GM13976 (cell line): Measurements from ENCODE around the gene TNFRSF1A.

Experiments
- DNase-seq: peaks from one replicate; pipeline ENCODE4 v3.0.0; 2012; ENCODE audit warnings: low spot score
- in situ Hi-C: fragments of 300-500 bp; cut with MboI; formaldehyde crosslinking; loops from one replicate; pipeline ENCODE4 v1.12.0; 2022; ENCODE audit warnings: low sequenced_read_pairs, mixed read lengths, inconsistent platforms; ENCODE audit not compliant: unreplicated experiment
- TF ChIP-seq, protein P1 (sequence below): IDR thresholded peaks from 2 replicates; pipeline ENCODE4 v1.5.1; 2012; ENCODE audit warnings: borderline replicate concordance, mild to moderate bottlenecking; ENCODE audit not compliant: insufficient read depth; ENCODE audit errors: extremely low read depth, missing control alignments, control extremely low read depth

TNFRSF1A gene

DNA sequence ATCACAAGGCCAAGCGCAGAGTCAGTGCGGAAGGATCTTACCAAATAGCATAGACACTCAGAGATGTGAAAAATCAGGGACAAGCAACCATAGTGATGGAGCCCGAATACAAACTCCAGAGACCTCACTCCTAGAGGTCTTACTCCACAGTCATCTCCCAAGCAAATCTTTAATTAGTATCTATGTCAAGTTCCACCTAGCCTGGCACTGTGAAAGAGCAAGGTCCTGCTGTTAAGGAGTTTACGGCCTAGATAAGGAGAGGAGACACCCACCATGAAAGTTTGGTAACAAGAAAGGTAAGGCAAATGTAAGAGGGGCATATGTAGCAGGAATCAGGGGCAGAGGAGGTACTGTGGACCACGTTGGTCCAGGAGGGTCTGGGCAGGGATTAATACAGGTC lies 38.8 kb downstream of the TNFRSF1A start:
- DNase-seq: no peak
- TF ChIP-seq, protein P1, sequence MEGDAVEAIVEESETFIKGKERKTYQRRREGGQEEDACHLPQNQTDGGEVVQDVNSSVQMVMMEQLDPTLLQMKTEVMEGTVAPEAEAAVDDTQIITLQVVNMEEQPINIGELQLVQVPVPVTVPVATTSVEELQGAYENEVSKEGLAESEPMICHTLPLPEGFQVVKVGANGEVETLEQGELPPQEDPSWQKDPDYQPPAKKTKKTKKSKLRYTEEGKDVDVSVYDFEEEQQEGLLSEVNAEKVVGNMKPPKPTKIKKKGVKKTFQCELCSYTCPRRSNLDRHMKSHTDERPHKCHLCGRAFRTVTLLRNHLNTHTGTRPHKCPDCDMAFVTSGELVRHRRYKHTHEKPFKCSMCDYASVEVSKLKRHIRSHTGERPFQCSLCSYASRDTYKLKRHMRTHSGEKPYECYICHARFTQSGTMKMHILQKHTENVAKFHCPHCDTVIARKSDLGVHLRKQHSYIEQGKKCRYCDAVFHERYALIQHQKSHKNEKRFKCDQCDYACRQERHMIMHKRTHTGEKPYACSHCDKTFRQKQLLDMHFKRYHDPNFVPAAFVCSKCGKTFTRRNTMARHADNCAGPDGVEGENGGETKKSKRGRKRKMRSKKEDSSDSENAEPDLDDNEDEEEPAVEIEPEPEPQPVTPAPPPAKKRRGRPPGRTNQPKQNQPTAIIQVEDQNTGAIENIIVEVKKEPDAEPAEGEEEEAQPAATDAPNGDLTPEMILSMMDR: no peak
- in situ Hi-C loops: no loop called here

DNA sequence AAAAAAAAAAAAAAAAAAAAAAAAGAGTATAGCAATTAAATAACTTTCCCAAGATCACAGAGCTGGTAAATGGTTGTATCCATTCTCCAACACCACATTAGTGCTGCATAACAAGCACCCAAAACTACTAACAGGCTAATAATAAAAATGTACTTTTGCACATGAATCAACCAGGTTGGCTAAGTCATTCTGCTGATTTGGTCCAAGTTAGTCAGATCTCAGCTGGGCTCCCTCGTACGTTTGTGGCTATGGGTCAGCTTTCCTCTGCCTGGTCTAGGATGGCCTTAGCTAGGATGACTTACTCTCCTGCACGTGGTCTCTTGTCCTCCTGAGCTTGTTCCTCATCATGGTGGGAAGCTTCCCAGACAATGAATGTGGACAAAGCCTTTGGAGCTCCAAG lies 39.3 kb downstream of the TNFRSF1A start:
- TF ChIP-seq, protein P1: no peak
- in situ Hi-C loops: no loop called here
- no peak for DNase-seq

DNA sequence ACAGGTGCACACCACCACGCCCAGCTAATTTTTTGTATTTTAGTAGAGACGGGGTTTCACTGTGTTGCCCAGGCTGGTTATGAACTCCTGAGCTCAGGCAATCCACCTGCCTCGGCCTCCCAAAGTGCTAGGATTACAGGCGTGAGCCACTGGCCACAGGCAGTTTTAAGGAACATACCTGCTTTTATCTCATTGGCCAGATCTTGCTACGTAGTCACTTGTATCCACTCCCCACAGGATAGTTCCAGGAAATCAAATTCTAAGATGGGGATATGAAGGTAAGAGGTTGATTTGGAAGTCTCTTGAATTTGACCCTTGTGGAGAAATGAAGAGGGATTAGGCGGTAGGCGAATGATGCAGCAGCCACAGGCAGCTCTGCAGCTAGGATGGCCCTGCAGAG lies 40.2 kb downstream of the TNFRSF1A start:
- DNase-seq: no peak
- TF ChIP-seq, protein P1: no peak
- in situ Hi-C loops: no loop called here

DNA sequence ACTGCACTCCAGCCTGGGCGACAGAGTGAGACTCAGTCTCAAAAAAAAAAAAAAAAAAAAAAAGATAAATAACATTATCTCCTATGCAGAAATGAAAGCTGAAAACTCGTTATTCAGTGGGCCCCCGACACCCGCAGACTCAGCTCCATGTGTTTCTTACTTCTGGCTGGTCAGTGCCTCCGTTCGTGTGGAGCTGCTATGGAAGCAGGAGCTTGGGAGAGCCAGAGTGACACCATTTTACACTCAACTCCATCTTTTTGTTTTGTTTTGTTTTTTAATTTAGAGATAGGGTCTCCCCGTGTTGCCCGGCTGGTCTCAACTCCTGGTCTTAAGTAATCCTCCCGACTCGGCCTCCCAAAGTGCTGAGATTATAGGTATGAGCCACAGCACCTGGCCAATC lies 44.7 kb downstream of the TNFRSF1A start:
- in situ Hi-C loops: no loop called here
- DNase-seq: no peak
- TF ChIP-seq, protein P1: no peak

DNA sequence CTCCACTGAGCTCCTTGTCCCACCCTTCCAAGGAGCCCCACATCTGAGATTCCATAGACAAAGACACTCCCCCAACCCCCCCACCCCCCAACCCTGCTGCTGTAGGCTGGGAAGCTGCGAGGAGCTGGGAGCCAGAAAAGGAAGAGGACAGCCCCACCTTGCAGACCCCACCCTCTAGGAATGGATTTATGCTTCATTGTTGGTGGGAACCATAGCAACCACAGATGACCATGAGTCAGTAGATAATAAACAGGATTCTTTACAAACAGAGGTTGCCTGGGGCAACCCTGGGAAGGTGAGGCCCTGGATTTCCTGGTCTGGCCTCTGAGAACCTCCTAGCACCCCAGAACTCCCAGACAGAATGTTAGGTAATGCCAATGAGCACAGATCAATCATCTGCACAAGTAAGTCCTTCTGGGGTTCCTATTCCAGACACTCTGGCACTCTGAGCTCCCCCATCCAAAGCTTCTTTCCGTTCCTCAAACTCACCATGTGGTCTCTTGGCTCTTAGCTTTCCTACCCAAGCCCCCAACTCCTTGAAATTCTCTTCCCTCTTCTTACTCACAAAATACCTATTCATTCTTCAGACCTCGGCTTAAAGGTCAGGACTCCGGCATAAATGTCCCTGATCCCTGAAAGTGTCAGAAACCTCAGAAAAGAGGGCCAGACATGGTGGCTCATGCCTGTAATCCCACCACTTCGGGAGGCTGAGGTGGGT lies 46.6 kb downstream of the TNFRSF1A start:
- no peak for DNase-seq
- in situ Hi-C loops: no loop called here

DNA sequence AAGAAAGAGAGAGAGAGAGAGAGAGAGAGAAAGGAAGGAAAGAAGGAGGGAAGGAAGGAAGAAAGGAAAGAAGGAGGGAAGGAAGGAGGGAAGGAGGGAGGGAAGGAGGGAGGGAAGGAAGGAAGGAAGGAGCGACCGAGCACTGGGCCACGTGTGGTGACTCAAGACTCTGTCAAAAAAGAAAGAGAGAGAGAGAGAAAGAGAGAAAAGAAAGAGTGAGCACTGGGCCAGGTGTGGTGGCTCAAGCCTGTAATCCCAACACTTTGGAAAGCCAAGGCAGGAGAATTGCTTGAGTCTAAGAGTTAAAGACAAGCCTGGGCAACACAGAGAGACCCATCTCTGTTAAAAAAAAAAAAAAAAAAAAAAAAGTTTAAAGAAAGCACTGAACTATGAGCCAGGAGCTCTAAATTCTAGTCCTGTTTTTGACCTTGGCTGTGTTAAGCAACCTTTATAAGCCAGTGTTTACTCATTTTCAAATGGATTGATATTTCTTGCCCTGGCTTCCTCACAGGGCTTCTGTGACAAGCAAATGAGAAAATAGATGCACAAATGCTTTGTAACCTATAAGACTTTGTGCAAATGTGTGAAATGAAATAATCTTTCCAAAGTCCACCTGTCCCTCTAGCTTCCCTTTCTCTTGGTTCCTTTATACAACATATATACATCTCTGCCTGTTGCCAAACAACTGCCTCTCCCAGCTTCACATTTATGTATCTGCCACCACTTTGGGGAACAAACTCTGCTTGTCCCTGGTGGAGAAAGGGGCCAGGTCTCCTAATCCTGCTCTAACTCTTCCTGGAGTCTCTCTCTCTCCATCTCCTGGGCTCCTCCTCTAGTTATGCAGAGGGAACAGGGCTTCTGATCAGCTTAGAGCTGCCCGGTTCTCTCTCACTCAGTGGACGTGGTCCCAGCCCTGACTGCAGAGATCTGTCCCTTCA lies 47.5 kb downstream of the TNFRSF1A start:
- no peak for DNase-seq
- in situ Hi-C loops: no loop called here
- TF ChIP-seq, protein P1: no peak

More for the DNA sequence above, 46.6 kb downstream of the TNFRSF1A start:
- TF ChIP-seq, protein P1: no peak
